WERI-Rb-1 (cell line): Measurements from ENCODE around the gene IL17C.

Source experiments
- DNase-seq: peaks from one replicate; pipeline ENCODE4 v3.0.0-alpha.2; 2020
- H3K27ac ChIP-seq: fragments of 250-450 bp; sonication (Bioruptor Pico); 2 replicates; pipeline ENCODE4 v1.5.1; 2020; ENCODE audit warnings: mild to moderate bottlenecking, moderate library complexity
- H3K27me3 ChIP-seq: fragments of 250-450 bp; sonication (Bioruptor Pico); 2 replicates; pipeline ENCODE4 v1.5.1; 2021; ENCODE audit warnings: mild to moderate bottlenecking, low read depth, moderate library complexity; ENCODE audit not compliant: insufficient read depth, severe bottlenecking
- H3K36me3 ChIP-seq: fragments of 250-450 bp; sonication (Bioruptor Pico); 2 replicates; pipeline ENCODE4 v1.5.1; 2020; ENCODE audit warnings: mild to moderate bottlenecking, moderate library complexity
- H3K4me3 ChIP-seq: 2 replicates; pipeline ENCODE4 v1.5.1; 2011; ENCODE audit warnings: low read depth, mild to moderate bottlenecking, control low read depth, low read length
- H3K9me3 ChIP-seq: fragments of 250-450 bp; sonication (Bioruptor Pico); 2 replicates; pipeline ENCODE4 v1.5.1; 2021; ENCODE audit warnings: mild to moderate bottlenecking, moderate library complexity; ENCODE audit not compliant: severe bottlenecking
- CTCF ChIP-seq: IDR thresholded peaks from 2 replicates; pipeline ENCODE4 v1.5.1; 2011; ENCODE audit warnings: low read depth, mild to moderate bottlenecking, control low read depth, inconsistent platforms, low read length

The IL17C gene

GRCh38 chr16:88678224-88678979 is 40.0 kb downstream of the IL17C start:
- DNase-seq = no peak
- Histone ChIP-seq H3K36me3 (no peaks in the 10 kb centered on the region), H3K9me3 (no peaks in the 10 kb centered on the region), H3K27ac (no peak overlapping the region), H3K4me3 (no peak overlapping the region), H3K27me3 (no peaks in the 10 kb centered on the region)
- TF ChIP-seq CTCF = no peak

- H3K9me3 ChIP-seq = no peaks in the 10 kb centered on the region
- no peaks in the 10 kb centered on the region for H3K27me3 ChIP-seq
- DNase-seq = no peak
- no peaks in the 10 kb centered on the region for H3K36me3 ChIP-seq
- no peak overlapping the region for H3K27ac ChIP-seq
- TF ChIP-seq CTCF = no peak
- no peak overlapping the region for H3K4me3 ChIP-seq
These were observed 42.2 kb downstream of the IL17C start for GRCh38 chr16:88680554-88681083.

DNA sequence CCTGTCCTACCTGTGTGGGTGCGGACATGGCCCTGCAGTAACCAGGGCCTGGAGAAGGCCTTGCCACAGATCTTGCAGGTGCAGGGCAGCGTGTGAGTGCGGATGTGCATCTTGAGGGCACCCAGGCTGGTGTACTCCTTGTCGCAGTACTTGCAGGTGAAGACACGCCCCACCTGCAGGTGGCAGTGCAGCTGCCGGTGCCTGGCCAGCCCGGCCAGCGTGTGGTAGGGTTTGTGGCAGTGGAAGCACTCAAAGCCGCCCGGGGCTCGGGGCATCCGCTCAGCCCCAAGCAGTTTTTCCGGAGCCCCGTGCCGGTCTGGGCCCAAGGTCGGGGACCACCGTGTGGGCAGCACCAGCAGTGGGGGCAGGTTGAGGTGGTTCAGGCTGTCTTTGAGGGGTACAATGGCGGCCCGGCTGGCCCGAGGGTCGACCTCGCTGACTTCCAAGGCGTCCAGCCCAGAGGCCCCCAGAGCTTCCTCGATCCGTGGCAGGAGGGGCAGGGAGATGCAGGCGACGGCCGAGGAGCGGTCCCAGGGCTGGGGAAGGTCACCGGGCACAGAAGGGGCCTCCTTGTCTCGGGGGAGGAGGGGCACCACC is 42.8 kb downstream of the IL17C start:
- H3K27me3 ChIP-seq = no peaks in the 10 kb centered on the region
- peak; percentile 35 for TF ChIP-seq CTCF
- H3K27ac ChIP-seq = no peak overlapping the region
- no peaks in the 10 kb centered on the region for H3K36me3 ChIP-seq
- H3K9me3 ChIP-seq = no peaks in the 10 kb centered on the region
- DNase-seq = no peak
- no peak overlapping the region for H3K4me3 ChIP-seq

- H3K36me3 ChIP-seq = no peaks in the 10 kb centered on the region
- no peak for TF ChIP-seq CTCF
- no peak overlapping the region for H3K27ac ChIP-seq
- H3K27me3 ChIP-seq = no peaks in the 10 kb centered on the region
- no peaks in the 10 kb centered on the region for H3K9me3 ChIP-seq
- DNase-seq = no peak
- H3K4me3 ChIP-seq = no peak overlapping the region
These were observed 43.5 kb downstream of the IL17C start for GRCh38 chr16:88681709-88682451.

DNA sequence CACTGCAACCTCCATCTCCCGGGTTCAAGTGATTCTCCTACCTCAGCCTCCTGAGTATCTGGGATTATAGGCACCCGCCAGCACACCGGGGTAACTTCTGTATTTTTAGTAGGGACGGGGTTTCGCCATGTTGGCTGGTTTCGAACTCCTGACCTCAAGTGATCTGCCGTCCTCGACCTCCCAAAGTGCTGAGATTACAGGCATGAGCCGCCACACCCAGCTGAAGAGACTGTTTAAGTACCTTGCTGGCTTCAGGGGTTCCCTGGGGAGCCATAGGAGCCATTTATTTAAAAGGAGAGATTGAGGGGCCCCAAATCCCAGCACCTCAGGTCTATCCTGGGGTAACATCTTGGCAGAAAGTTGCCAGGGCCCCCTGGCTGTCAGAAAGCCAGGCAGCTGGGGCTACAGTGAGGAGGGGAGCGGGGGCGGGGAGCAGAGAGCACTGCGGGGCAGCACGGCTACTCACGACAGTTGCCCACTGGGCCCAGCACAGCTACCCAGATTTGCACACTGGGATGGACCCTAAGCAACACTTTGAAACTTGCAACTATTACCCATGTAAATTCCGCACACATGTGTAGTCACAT is 46.3 kb downstream of the IL17C start:
- H3K27me3 ChIP-seq = no peaks in the 10 kb centered on the region
- no peak overlapping the region for H3K4me3 ChIP-seq
- H3K36me3 ChIP-seq = no peaks in the 10 kb centered on the region
- TF ChIP-seq CTCF = no peak
- no peak for DNase-seq
- H3K27ac ChIP-seq = no peak overlapping the region
- H3K9me3 ChIP-seq = no peaks in the 10 kb centered on the region
